Smooth muscle cell (in vitro differentiated cells): ENCODE measurements around the gene SNX9. TPM values are rescaled to one million over a fixed set of nuclear protein-coding genes. Genes with fewer than 3 reads are reported as not detected.

Experiments used
- DNase-seq: peaks from one replicate; lab custom pipeline; 2025; ENCODE audit not compliant: unreplicated experiment; lab: John Stamatoyannopoulos, UW
- H2AFZ ChIP-seq: fragments of 200-600 bp; sonication (generic); 2 replicates; pipeline ENCODE4 v1.6.0; 2016; ENCODE audit warnings: antibody characterized with exemption, low read depth, mild to moderate bottlenecking
- H3F3A ChIP-seq: fragments of 200-600 bp; sonication (generic); 2 replicates; pipeline ENCODE4 v1.6.0; 2017; ENCODE audit warnings: antibody characterized with exemption, low read depth
- H3K27ac ChIP-seq: fragments of 200-600 bp; sonication (generic); 2 replicates; pipeline ENCODE4 v1.5.1; 2016; ENCODE audit warnings: low read depth, mild to moderate bottlenecking
- H3K27me3 ChIP-seq: fragments of 200-600 bp; sonication (generic); 2 replicates; pipeline ENCODE4 v1.6.1; 2016; ENCODE audit warnings: low read depth, mild to moderate bottlenecking
- H3K36me3 ChIP-seq: fragments of 200-600 bp; sonication (generic); 2 replicates; pipeline ENCODE4 v1.5.1; 2016; ENCODE audit warnings: low read depth
- H3K4me1 ChIP-seq: fragments of 200-600 bp; sonication (generic); 2 replicates; pipeline ENCODE4 v1.5.1; 2016; ENCODE audit warnings: low read depth
- H3K4me2 ChIP-seq: fragments of 200-600 bp; sonication (generic); 2 replicates; pipeline ENCODE4 v1.6.0; 2016; ENCODE audit warnings: mild to moderate bottlenecking
- H3K4me3 ChIP-seq: fragments of 200-600 bp; sonication (generic); 2 replicates; pipeline ENCODE4 v1.5.1; 2016; ENCODE audit warnings: mild to moderate bottlenecking
- H3K79me2 ChIP-seq: fragments of 200-600 bp; sonication (generic); 2 replicates; pipeline ENCODE4 v1.6.0; 2016; ENCODE audit warnings: low read depth, mild to moderate bottlenecking
- H3K9ac ChIP-seq: fragments of 200-600 bp; sonication (generic); 2 replicates; pipeline ENCODE4 v1.6.0; 2016; ENCODE audit warnings: low read depth
- H3K9me3 ChIP-seq: fragments of 200-600 bp; sonication (generic); replicated peaks from 2 replicates; pipeline ENCODE4 v1.5.1; 2016; ENCODE audit warnings: low read depth
- H4K20me1 ChIP-seq: fragments of 200-600 bp; sonication (generic); 2 replicates; pipeline ENCODE4 v1.6.0; 2016; ENCODE audit warnings: low read depth
- WGBS: methylation state at CpG from one replicate; pipeline ENCODE4 v1.1.7; 2016; ENCODE audit warnings: low lambda C conversion rate; 5-methylcytosine and 5-hydroxymethylcytosine counted together
- polyA plus RNA-seq: library from polyadenylated mRNA; unstranded; fragments of >200 nt; fragmentation: Nextera tagmentation; extraction: Ambion mirVana; gene quantifications from 2 replicates; pipeline ENCODE4 v1.2.1, GENCODE V29; 2016
- total RNA-seq: library from RNA; depleted of rRNA; stranded (reverse); fragments of >200 nt; gene quantifications from 2 replicates; pipeline ENCODE4 v1.2.3, GENCODE V29; 2014
- TF ChIP-seq, protein P1 (sequence below): fragments of 200-600 bp; sonication (generic); IDR thresholded peaks from 2 replicates; pipeline ENCODE4 v1.5.1; 2017; ENCODE audit warnings: borderline replicate concordance, mild to moderate bottlenecking, antibody characterized with exemption; ENCODE audit not compliant: insufficient read depth, poor library complexity, severe bottlenecking

SNX9 gene
- total and polyA plus RNA-seq, 2 experiments from 2014 or later: 28.9 to 29.0 TPM

- Histone ChIP-seq H3K4me2 (no peak overlapping the region), H3K79me2 (no peaks in the 10 kb centered on the region), H3K36me3 (peaks cover 21% of the 10 kb centered on the region), H4K20me1 (peaks cover 49% of the 10 kb centered on the region), H3F3A (no peaks in the 10 kb centered on the region), H3K4me1 (peaks cover 5% of the 10 kb centered on the region), H3K9ac (no peak overlapping the region), H3K4me3 (no peak overlapping the region), H3K27ac (no peak overlapping the region), H2AFZ (no peak overlapping the region), H3K27me3 (no peaks in the 10 kb centered on the region), H3K9me3 (no peaks in the 10 kb centered on the region)
- 97% methylated on average over 7 of the region's 7 CpGs for WGBS
- TF ChIP-seq, protein P1, sequence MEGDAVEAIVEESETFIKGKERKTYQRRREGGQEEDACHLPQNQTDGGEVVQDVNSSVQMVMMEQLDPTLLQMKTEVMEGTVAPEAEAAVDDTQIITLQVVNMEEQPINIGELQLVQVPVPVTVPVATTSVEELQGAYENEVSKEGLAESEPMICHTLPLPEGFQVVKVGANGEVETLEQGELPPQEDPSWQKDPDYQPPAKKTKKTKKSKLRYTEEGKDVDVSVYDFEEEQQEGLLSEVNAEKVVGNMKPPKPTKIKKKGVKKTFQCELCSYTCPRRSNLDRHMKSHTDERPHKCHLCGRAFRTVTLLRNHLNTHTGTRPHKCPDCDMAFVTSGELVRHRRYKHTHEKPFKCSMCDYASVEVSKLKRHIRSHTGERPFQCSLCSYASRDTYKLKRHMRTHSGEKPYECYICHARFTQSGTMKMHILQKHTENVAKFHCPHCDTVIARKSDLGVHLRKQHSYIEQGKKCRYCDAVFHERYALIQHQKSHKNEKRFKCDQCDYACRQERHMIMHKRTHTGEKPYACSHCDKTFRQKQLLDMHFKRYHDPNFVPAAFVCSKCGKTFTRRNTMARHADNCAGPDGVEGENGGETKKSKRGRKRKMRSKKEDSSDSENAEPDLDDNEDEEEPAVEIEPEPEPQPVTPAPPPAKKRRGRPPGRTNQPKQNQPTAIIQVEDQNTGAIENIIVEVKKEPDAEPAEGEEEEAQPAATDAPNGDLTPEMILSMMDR: no peak
- DNase-seq: no peak
Measured at GRCh38 chr6:157885211-157885788, 62.3 kb downstream of the SNX9 start.

- Histone ChIP-seq H4K20me1 (peaks cover 43% of the 10 kb centered on the region), H3K36me3 (peaks cover 21% of the 10 kb centered on the region), H3K9ac (no peak overlapping the region), H3K79me2 (no peaks in the 10 kb centered on the region), H3F3A (no peaks in the 10 kb centered on the region), H3K9me3 (no peaks in the 10 kb centered on the region), H3K4me3 (no peak overlapping the region), H3K4me2 (no peak overlapping the region), H2AFZ (no peak overlapping the region), H3K4me1 (no peaks in the 10 kb centered on the region), H3K27me3 (no peaks in the 10 kb centered on the region), H3K27ac (no peak overlapping the region)
- TF ChIP-seq, protein P1: no peak
- WGBS: 96% methylated on average over 8 of the region's 8 CpGs
- no peak for DNase-seq
Measured at GRCh38 chr6:157885876-157886275, 62.8 kb downstream of the SNX9 start.

DNA sequence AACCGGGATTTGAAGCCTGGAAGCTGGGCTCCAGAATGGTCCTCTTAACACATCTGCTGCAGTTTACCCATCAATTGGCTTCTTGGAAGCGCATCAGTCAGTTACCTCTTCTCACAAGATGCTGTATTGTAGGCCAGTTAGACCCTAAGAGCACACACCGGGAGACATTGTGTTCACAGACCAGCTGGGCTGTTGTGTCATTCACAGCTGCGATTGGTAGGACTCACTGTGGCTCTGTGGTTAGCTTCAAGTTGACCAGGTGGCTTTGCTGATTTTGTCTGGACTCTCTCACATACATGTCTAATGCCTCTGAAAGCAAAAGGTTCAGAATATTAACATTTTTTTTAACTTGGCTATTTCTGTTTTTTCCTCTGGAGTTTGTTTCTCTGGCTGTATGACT is 64.8 kb downstream of the SNX9 start:
- Histone ChIP-seq H3F3A (no peaks in the 10 kb centered on the region), H3K9ac (no peak overlapping the region), H3K4me3 (no peak overlapping the region), H2AFZ (no peak overlapping the region), H3K27me3 (no peaks in the 10 kb centered on the region), H3K36me3 (peaks cover 13% of the 10 kb centered on the region), H3K79me2 (no peaks in the 10 kb centered on the region), H3K9me3 (no peaks in the 10 kb centered on the region), H3K4me1 (no peaks in the 10 kb centered on the region), H3K4me2 (no peak overlapping the region), H4K20me1 (peaks cover 38% of the 10 kb centered on the region), H3K27ac (no peak overlapping the region)
- WGBS: 95% methylated on average over 4 of the region's 4 CpGs
- no peak for DNase-seq
- TF ChIP-seq, protein P1: no peak
